GM21515 (cell line): ENCODE data around the gene ANAPC1.
"Not testable (repeated sequence)": the region's sequence is repeated elsewhere in the genome, so short reads cannot be mapped to it uniquely, and the experiment has no call there.

ENCODE experiments used
- ATAC-seq: cut with Tn5 transposase; IDR thresholded peaks from one replicate; pipeline ENCODE4 v1.9.1; 2021; ENCODE audit not compliant: unreplicated experiment

ANAPC1 gene

GRCh38 chr2:111905990-111906735 lies 22.2 kb upstream of the ANAPC1 start:
- ATAC-seq = no peak

GRCh38 chr2:111905475-111905869 lies 21.5 kb upstream of the ANAPC1 start:
- ATAC-seq = not testable (repeated sequence)

GRCh38 chr2:111904726-111905474 lies 20.9 kb upstream of the ANAPC1 start:
- no peak for ATAC-seq

DNA sequence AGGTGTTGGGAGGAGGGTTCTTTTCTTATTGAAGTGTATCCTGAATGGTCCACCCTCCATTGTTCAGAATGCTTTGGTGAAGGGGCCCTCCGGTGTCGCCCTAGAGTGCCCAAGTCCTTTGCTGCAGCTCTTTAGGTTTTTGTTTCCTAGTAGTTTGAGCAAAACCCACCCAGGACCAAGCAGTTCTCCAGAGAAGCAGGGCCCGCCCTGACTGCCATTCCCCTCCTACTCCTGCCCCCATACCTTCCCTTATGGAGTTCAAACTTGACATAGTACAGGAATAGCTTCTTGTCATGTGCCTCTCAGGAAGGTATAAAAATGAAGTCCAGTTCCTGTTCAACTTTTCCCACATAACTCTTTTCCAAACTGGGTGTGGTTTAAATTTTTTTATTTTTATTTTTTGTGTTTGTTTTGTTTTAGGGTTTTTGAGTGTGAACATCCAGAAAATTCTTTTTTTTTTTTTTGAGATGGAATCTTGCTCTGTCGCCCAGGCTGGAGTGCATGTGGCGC lies 20.0 kb upstream of the ANAPC1 start:
- no peak for ATAC-seq

DNA sequence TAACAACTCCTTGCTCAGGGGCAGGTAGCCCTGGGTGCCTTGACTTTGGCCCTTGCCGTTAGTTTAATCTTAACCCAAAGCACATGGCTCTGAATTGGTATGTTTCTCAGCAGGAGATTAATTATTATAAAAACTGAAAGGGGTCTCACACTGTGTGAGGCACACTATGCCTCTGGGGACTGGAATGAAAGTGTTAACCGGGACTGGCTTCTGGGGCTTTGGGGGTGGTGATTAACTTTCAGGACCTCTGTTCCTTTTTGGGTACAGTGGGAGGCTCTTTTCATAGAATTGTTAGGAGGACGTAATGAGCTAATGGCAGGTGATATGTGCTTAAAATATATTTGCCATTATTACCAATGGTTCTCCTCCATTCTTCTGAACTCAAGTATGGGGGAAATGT lies 19.5 kb upstream of the ANAPC1 start:
- no peak for ATAC-seq

DNA sequence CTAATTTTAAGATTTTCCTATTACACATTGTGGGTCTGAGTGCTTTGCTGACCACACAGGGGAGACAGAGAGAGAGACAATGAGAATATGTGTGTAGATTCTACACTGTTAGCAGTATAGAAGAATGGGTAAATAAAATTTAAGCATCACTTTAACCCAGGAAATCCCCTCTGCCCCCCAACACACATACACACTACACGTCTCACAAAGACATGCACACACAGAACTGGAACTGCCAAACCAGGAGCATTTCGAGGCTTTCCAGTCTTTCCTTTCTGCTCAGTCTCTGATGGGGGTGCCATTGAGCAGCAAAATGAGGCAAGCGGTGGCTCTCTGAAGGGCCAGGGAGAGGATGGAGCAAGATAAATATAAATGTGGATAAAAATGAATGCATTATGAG lies 16.9 kb upstream of the ANAPC1 start:
- ATAC-seq = no peak

- no peak for ATAC-seq
Measured at GRCh38 chr2:111898703-111899514, 14.9 kb upstream of the ANAPC1 start.

DNA sequence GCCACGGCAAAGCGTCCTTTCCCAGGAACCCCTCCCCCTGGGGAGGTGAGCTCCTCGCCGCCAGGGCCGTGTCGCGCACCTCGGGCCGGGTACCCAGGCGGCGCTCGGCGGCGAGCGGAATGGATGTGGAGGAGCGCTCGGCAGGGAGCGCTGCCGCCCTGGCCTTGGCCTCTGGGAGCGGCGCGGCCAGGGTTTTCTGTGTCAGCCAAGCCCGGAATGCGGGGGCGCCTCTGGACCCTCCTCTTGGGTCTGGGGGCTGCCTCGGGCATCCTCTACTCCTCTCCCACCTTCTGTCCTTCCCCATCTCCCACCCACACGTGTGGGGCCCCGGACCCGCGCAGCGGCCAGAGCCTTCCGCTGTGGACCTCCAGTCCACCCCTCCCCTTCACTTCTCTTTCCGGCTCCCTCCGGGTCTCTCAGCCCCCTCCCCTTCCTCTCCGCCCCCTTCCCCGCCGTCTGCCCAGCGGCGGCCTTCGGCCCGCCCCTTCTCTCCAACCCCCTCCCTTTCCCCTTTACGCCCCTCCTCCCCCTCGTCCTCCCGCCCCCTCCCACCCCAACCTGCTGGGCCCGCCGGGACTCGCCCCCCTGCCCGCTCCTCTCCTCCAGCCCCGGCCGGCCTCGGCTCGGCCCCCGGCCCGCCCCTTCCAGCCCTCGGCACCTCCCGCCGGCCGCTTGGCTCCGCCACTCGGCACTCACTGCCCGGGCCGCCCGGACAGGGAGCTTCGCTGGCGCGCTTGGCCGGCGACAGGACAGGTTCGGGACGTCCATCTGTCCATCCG lies 14.1 kb upstream of the ANAPC1 start, which contains the start of gene MERTK:
Gene MERTK, plus strand, starts transcription at position 684 of the 779 bp plus-strand sequence. CDS start 129 bp downstream, outside the sequence.
- ATAC-seq = peak; percentile 60

DNA sequence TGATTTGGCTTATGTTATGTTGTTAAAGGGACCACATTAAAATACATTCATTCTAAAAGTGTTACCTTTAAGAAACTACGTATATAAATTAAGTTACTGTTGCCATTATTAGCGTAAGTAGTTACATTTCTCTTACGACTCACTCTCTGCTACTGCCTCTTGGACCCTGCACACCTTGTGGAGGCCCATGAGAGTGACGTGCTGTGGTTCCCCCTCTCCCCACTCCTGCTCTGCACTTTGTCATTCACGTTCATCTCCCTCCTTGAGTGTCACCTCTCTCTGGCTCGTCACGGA lies 13.6 kb upstream of the ANAPC1 start:
- ATAC-seq = peak; percentile 20

DNA sequence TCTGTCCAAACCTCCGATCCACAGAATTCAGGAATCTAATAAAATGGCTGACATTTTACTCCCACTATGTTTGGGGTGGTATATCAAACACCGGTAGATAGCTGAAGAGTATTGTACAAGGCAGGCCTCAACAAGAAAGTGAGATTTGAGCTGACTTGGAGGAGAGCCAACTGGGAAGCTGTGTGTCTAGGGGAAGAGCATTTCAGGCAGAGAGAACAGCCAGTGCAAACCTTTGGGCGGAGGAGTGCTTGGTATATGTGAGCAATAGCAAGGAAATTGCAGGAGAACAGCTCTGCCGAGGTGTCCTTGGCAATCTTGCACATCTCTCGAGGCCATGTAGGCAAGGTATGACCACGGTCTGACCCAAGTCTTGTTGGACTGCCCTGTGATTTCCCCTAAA lies 12.6 kb upstream of the ANAPC1 start:
- ATAC-seq = no peak

DNA sequence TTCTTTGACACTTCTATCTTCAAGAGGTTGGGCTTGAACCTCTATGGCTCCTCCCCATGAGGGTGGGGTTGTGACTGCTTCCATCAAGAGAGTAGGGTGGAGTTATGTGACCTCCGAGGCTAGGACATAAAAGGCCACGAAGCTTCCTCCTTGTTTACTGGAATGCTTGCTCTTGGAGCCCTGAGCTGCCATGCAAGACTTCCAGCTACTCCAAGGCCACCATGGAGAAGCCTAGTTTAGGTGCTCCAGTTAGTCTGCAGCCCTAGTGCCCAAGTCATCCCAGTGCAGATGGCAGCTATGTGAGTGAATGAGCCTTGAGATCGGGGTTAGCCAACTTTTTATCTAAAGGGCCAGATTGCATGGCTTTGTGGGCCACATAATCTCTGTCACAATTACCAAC lies 12.0 kb upstream of the ANAPC1 start:
- no peak for ATAC-seq

DNA sequence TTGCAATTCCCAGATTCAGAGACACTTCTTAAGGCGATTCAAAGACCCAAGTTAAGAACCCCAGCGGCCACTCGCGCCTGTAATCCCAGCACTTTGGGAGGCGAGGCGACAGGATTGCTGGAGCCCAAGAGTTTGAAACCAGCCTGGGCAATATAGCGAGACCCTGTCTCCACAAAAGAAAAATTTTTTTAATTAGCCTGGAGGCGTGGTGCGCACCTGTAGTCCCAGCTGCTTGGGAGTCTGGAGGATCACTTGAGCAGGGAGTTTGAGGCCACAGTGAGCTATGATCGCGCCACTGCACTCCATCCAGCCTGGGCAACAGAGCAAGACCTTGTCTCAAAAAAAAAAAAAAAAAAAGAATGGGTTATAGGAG lies 585 bp upstream of the ANAPC1 start:
- no peak for ATAC-seq

DNA sequence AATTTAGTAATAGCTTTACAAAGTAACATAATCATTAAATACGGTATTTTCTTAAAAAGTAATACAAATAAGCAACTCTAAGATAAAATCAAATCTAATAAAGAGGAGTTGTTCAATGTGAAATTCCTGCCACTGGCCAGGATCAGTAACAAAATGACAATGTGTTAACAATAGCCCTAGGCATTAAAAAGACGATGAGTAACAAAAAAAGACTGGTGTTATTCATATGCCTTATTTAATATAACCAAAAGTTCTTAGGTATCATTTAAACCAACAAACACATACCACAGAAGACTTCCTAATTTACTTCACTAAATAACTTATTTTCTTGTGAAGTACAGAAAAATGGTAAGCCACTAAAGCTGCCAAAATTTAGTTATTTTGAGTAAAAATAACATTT lies 11.2 kb downstream of the ANAPC1 start:
- ATAC-seq = not testable (repeated sequence)

DNA sequence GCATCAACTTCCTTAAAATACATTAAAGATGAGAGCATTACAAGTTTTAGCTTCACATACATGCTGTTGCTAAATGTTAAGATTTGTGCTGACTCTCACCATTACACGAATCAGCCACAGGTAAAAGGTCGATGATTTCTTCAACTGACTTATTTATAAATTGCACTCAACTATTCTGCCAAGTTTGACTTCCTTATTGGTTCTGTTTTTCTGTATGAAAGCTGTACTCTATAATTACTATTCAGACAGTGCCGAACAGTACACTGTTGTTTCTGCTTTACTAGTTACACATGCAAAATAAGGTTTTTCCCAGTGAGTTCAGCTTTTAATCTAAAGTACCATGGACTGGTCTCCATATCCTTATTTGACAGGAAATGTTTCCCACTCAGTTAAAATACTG lies 18.9 kb downstream of the ANAPC1 start:
- not testable (repeated sequence) for ATAC-seq

DNA sequence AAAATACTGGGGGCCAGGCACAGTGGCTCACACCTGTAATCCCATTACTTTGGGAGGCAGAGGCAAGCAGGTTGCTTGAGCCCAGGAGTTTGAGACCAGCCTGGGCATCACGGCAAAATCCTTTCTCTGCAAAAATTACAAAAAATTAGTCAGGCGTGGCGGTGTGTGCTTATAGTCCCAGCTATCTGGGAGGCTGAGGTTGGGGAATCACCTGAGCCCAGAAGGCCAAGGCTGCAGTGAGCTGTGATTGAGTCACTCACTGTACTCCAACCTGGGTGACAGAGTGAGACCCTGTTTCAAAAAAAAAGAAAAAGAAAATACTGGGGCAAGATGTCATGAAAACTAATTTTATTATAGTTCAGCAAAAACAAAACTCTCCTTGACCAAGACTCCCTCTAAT lies 24.0 kb downstream of the ANAPC1 start:
- not testable (repeated sequence) for ATAC-seq

DNA sequence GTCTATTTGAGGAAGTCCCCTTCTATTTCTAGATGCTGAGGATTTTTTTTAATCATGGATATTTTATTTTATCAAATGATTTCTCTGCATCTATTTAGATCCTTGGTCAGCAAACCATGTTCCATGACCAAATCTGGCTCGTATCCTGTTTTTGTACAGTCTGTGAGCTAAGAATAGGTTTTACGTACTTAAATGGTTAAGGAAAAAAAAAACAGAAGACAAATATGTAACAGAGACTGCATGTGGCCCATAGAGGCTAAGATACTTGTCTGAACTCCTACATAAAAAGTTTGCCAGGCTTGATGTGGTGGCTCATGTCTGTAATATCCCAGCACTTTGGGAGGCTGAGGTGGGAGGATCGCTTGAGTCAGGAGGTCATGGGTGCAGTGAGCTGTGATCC lies 31.4 kb downstream of the ANAPC1 start:
- ATAC-seq = not testable (repeated sequence)

- not testable (repeated sequence) for ATAC-seq
Measured at GRCh38 chr2:111850646-111851045, 33.3 kb downstream of the ANAPC1 start.

DNA sequence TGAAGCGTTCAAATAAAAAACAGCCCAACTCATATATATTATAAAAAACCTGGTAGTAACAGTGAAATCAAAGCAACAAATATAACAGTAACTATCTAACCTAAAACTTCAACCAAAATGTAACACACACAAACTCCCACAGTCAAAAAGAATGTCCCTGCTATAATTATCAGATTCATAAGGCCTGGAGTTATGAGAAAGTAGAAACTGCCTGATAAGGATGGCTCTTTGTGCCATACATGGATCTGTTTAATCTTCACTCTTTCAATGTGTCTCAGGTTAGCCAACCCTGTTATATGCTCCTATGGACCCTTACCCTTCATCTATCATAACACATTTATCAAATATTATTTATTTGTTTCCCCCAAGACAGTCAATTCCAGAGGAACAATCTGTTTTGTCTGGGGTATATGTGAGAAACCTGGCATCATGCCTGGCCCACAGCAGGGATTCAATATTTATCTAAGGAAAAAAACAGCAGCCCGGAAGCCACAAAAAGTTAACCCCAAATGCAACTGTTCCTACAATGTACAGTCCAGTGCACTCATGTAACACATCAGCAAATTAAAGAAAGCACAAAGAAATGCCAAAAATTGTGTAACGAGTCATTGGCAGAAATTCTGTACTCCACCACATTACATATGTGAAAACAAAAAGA lies 44.2 kb downstream of the ANAPC1 start:
- ATAC-seq = not testable (repeated sequence)

DNA sequence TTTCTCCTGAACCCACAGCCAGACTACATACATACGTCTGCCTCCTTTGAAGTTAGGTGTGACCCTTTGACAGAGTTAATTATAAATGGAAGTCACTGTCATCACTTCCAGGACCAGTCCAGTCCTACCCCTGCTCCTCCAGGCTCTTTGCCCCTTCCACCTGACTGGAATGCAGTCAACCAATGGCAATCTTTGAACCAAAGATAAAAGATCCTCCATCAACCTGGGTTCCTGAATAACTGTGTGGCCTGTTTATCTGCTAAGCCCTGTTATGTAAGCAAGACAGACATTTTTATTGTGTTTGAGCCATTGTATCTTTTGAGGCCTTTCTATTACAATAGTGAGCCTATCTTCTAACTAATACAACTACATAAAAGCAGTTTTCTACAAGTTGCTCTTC lies 45.0 kb downstream of the ANAPC1 start:
- not testable (repeated sequence) for ATAC-seq

DNA sequence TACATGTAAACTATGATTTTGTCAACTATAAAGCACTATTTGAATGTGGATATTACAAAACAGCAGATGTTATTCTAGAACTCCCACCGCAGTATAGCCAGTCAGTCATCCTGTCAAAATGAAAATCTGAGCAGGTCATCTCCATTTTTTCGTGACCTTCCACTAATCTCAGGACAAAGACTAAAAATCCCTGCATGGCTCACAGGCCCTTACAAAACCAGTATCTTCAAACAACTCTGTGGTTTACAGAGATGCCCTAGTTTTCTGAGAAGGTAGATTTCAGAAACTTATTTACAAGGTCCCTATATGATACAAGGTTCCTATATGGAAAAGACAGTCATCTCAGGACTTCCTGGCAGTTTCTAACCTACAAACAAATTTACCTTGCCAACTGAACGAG lies 49.8 kb downstream of the ANAPC1 start:
- not testable (repeated sequence) for ATAC-seq
